DND-41 (cell line): ENCODE measurements around the gene HPGDS.

Experiments
- ATAC-seq: fragments of 200-7000 bp; cut with Tn5 transposase; 3 replicates; pipeline ENCODE4 v1.9.1; 2021; ENCODE audit warnings: low read depth; ENCODE audit not compliant: insufficient read depth
- DNase-seq: peaks from one replicate; pipeline ENCODE4 v3.0.0-alpha.2; 2020
- H2AFZ ChIP-seq: 2 replicates; pipeline ENCODE4 v1.6.0; 2012; ENCODE audit warnings: low read depth, low read length
- H3K27ac ChIP-seq: 2 replicates; pipeline ENCODE4 v1.5.1; 2012; ENCODE audit warnings: low read length, inconsistent platforms
- H3K27me3 ChIP-seq: fragments of 200-600 bp; sonication (generic); 2 replicates; pipeline ENCODE4 v1.6.0; 2012; ENCODE audit warnings: low read length, mild to moderate bottlenecking, inconsistent platforms; ENCODE audit not compliant: insufficient read depth, poor library complexity
- H3K36me3 ChIP-seq: 2 replicates; pipeline ENCODE4 v1.5.1; 2012; ENCODE audit warnings: low read length, inconsistent platforms; ENCODE audit not compliant: insufficient read depth
- H3K4me1 ChIP-seq: 2 replicates; pipeline ENCODE4 v1.5.1; 2012; ENCODE audit warnings: mild to moderate bottlenecking, low read length; ENCODE audit not compliant: insufficient read depth
- H3K4me2 ChIP-seq: 2 replicates; pipeline ENCODE4 v1.6.0; 2012; ENCODE audit warnings: mild to moderate bottlenecking, moderate library complexity, low read length, inconsistent platforms; ENCODE audit not compliant: insufficient read depth
- H3K4me3 ChIP-seq, 2 experiments: fragments of 200-600 bp in 1 of 2; shearing (Covaris generic) in 1 of 2; 2 replicates each; pipeline ENCODE4 v1.5.1; 2012 to 2016; ENCODE audit warnings: inconsistent platforms in 2 of 2, low read length in 2 of 2, mild to moderate bottlenecking in 2 of 2, low read depth in 1 of 2, moderate library complexity in 1 of 2
- H3K79me2 ChIP-seq: 2 replicates; pipeline ENCODE4 v1.6.0; 2012; ENCODE audit warnings: low read length, inconsistent platforms; ENCODE audit not compliant: insufficient read depth
- H3K9ac ChIP-seq: 2 replicates; pipeline ENCODE4 v1.6.0; 2012; ENCODE audit warnings: low read depth, mild to moderate bottlenecking, inconsistent platforms, low read length, moderate library complexity
- H3K9me3 ChIP-seq: 2 replicates; pipeline ENCODE4 v1.5.1; 2012; ENCODE audit warnings: low read length, moderate library complexity, mild to moderate bottlenecking, inconsistent platforms; ENCODE audit not compliant: insufficient read depth, severe bottlenecking
- H4K20me1 ChIP-seq: 2 replicates; pipeline ENCODE4 v1.6.0; 2012; ENCODE audit warnings: low read length; ENCODE audit not compliant: insufficient read depth
- CTCF ChIP-seq: IDR thresholded peaks from 2 replicates; pipeline ENCODE4 v1.5.1; 2012; ENCODE audit warnings: borderline replicate concordance, low read length, moderate library complexity, mild to moderate bottlenecking; ENCODE audit not compliant: poor library complexity, severe bottlenecking; ENCODE audit errors: extremely low read depth
- EZH2 ChIP-seq: IDR thresholded peaks from 3 replicates; pipeline ENCODE4 v1.6.1; 2012; ENCODE audit warnings: borderline replicate concordance, low read depth, mild to moderate bottlenecking, moderate library complexity, low read length, inconsistent platforms; ENCODE audit not compliant: severe bottlenecking

Gene HPGDS

GRCh38 chr4:94352996-94353395 is 10.4 kb upstream of the HPGDS start:
- DNase-seq (no peak), ATAC-seq (peak; percentile 17; the same call in 1 of the 3 replicates)
- Histone ChIP-seq H3K36me3 (no peaks in the 10 kb centered on the region), H2AFZ (no peak overlapping the region), H3K27me3 (no peaks in the 10 kb centered on the region), H4K20me1 (no peaks in the 10 kb centered on the region), H3K27ac (peak overlapping the region; percentile 78; the same call in 1 of the 2 replicates), H3K9ac (no peak overlapping the region), H3K4me1 (peaks cover 38% of the 10 kb centered on the region), H3K4me3 (no peak overlapping the region), H3K9me3 (no peaks in the 10 kb centered on the region), H3K79me2 (no peaks in the 10 kb centered on the region), H3K4me2 (no peak overlapping the region)
- TF ChIP-seq EZH2 (no peak), CTCF (no peak)

- H2AFZ ChIP-seq, result peak overlapping the region; percentile 75
- H3K36me3 ChIP-seq, result no peaks in the 10 kb centered on the region
- H3K79me2 ChIP-seq, result no peaks in the 10 kb centered on the region
- peaks cover 38% of the 10 kb centered on the region for H3K4me1 ChIP-seq
- no peaks in the 10 kb centered on the region for H3K27me3 ChIP-seq
- no peaks in the 10 kb centered on the region for H3K9me3 ChIP-seq
- H3K4me2 ChIP-seq, result peak overlapping the region; percentile 55
- H3K27ac ChIP-seq, result peak overlapping the region; percentile 78
- ATAC-seq (peak; percentile 50), DNase-seq (no peak)
- H4K20me1 ChIP-seq, result no peaks in the 10 kb centered on the region
- peak overlapping the region; percentile 41 for H3K9ac ChIP-seq
- peak overlapping the region in 1 of 2 experiments; percentile 28; a peak in 2 of 4 replicates for H3K4me3 ChIP-seq
- TF ChIP-seq CTCF (no peak), EZH2 (no peak)
Observed at GRCh38 chr4:94352163-94352562, 9.5 kb upstream of the HPGDS start.

- Histone ChIP-seq H3K9ac (peak overlapping the region; percentile 41; the same call in 1 of the 2 replicates), H3K4me2 (0 out of 2 replicates have a peak overlapping the region, but pooled peaks have one; percentile 55), H3K27me3 (no peaks in the 10 kb centered on the region), H3K27ac (peak overlapping the region; percentile 78), H3K4me1 (peaks cover 38% of the 10 kb centered on the region), H3K4me3 (no peak overlapping the region; a peak in 1 of 4 replicates), H3K79me2 (no peaks in the 10 kb centered on the region), H3K36me3 (no peaks in the 10 kb centered on the region), H2AFZ (peak overlapping the region; percentile 75), H3K9me3 (no peaks in the 10 kb centered on the region), H4K20me1 (no peaks in the 10 kb centered on the region)
- no peak for TF ChIP-seq EZH2
- no peak for TF ChIP-seq CTCF
- ATAC-seq, result no peak
- no peak for DNase-seq
Observed at GRCh38 chr4:94351319-94351718, 8.7 kb upstream of the HPGDS start.

- Histone ChIP-seq H3K4me3 (no peak overlapping the region), H2AFZ (no peak overlapping the region), H3K9me3 (no peaks in the 10 kb centered on the region), H3K27ac (no peak overlapping the region), H3K4me1 (peaks cover 38% of the 10 kb centered on the region), H3K9ac (no peak overlapping the region), H3K4me2 (no peak overlapping the region), H3K36me3 (no peaks in the 10 kb centered on the region), H4K20me1 (no peaks in the 10 kb centered on the region), H3K79me2 (no peaks in the 10 kb centered on the region), H3K27me3 (no peaks in the 10 kb centered on the region)
- no peak for DNase-seq
- no peak for TF ChIP-seq EZH2
- no peak for TF ChIP-seq CTCF
- ATAC-seq, result no peak
Observed at GRCh38 chr4:94350095-94350494, 7.5 kb upstream of the HPGDS start.
